Skeletal muscle satellite cell (primary cell): Measurements from ENCODE around the gene SIRPD.
A peak's percentile ranks its signal among the peaks of the same experiment; 100 is the strongest.

Experiments used
- H3K27me3 ChIP-seq: 2 replicates; pipeline ENCODE4 v1.7.0; 2013; ENCODE audit warnings: low read length; ENCODE audit not compliant: control insufficient read depth, insufficient read depth
- H3K36me3 ChIP-seq: 2 replicates; pipeline ENCODE4 v1.7.0; 2013; ENCODE audit warnings: mild to moderate bottlenecking, control low read depth, low read length; ENCODE audit not compliant: insufficient read depth
- H3K4me1 ChIP-seq: 2 replicates; pipeline ENCODE4 v1.7.0; 2013; ENCODE audit warnings: low read length; ENCODE audit not compliant: control insufficient read depth, insufficient read depth
- H3K4me2 ChIP-seq: 2 replicates; pipeline ENCODE4 v1.7.0; 2013; ENCODE audit warnings: mild to moderate bottlenecking, low read length
- H3K4me3 ChIP-seq: 2 replicates; pipeline ENCODE4 v1.7.0; 2013; ENCODE audit warnings: low read length
- H3K9ac ChIP-seq: 2 replicates; pipeline ENCODE4 v1.7.0; 2013; ENCODE audit warnings: mild to moderate bottlenecking, low read depth, low read length, moderate library complexity
- H3K9me3 ChIP-seq: replicated peaks from 2 replicates; pipeline ENCODE4 v1.7.0; 2013; ENCODE audit warnings: mild to moderate bottlenecking, control low read depth, low read length

SIRPD gene

DNA sequence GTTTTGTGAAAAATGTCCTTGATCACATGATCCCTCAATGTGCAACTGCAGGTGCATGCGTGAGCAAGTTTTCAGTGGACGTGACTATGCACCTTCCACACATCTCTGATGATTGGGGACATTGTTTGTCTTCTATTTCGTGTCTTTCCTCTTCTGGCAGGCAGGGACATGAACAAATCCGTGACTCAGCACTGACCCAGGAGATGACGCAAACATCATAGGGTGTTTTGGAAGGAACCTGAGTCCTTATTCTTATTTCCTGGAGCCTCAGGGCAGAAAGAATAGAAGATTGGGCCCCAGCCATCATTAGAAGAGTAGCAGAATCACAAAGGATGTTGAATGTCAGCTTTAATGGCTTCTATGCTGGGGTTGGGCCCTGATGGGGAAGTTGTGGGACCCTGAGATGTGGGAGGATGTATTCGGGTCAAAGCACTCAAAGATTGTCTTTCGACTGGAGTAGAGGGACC, 11.9 kb upstream of the SIRPD start:
- peaks cover 12% of the 10 kb centered on the region for H3K4me1 ChIP-seq
- H3K9ac ChIP-seq: no peak overlapping the region
- H3K9me3 ChIP-seq: no peaks in the 10 kb centered on the region
- no peak overlapping the region for H3K4me2 ChIP-seq
- H3K36me3 ChIP-seq: no peaks in the 10 kb centered on the region
- no peak overlapping the region for H3K4me3 ChIP-seq
- no peaks in the 10 kb centered on the region for H3K27me3 ChIP-seq

DNA sequence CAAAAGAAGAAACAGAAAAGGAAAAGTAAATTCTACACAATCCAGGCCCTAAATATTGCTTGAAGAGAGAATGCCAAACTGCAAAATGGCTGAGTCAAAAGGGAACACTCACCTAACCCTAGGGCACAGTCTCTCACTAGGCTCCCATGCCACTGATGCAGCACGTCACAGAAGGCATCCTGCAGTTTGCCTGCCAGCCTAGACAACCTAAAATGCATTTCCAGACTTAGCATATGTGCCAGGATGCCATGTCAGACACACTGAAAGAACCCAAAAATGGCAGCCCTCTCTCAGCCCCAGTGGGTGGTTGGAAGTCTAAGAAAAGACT, 10.6 kb upstream of the SIRPD start:
- no peak overlapping the region for H3K4me3 ChIP-seq
- H3K9ac ChIP-seq: no peak overlapping the region
- no peaks in the 10 kb centered on the region for H3K36me3 ChIP-seq
- no peak overlapping the region for H3K4me2 ChIP-seq
- H3K9me3 ChIP-seq: no peaks in the 10 kb centered on the region
- no peaks in the 10 kb centered on the region for H3K27me3 ChIP-seq
- peaks cover 12% of the 10 kb centered on the region for H3K4me1 ChIP-seq

- peaks cover 12% of the 10 kb centered on the region for H3K4me1 ChIP-seq
- no peak overlapping the region for H3K9ac ChIP-seq
- H3K9me3 ChIP-seq: no peaks in the 10 kb centered on the region
- no peaks in the 10 kb centered on the region for H3K36me3 ChIP-seq
- no peaks in the 10 kb centered on the region for H3K27me3 ChIP-seq
- H3K4me2 ChIP-seq: peak overlapping the region; percentile 11
- no peak overlapping the region for H3K4me3 ChIP-seq
Measured at GRCh38 chr20:1567392-1568162, 10.1 kb upstream of the SIRPD start.

DNA sequence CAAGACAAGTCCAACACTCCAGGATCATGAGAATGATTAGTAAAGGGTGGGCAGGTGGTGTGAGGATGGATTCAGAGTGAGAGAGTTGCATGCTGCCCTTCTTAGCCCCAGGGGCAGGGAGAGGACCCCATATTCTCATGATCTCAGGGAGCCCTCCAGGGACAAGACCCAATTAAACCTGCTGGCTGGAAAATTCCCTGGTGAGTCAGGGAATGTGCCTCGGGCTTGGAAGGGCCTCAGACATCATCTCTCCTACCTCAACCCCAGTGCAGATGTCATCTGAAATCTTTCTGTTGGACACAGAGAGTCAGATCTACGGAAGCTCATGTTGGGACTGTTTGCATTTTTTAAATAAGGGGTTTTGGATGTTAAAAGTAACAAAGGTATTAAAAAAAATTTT, 9.2 kb upstream of the SIRPD start:
- Histone ChIP-seq H3K4me2 (no peak overlapping the region), H3K9ac (no peak overlapping the region), H3K9me3 (no peaks in the 10 kb centered on the region), H3K36me3 (no peaks in the 10 kb centered on the region), H3K27me3 (peaks cover under 1% of the 10 kb centered on the region), H3K4me3 (no peak overlapping the region), H3K4me1 (peaks cover 12% of the 10 kb centered on the region)

DNA sequence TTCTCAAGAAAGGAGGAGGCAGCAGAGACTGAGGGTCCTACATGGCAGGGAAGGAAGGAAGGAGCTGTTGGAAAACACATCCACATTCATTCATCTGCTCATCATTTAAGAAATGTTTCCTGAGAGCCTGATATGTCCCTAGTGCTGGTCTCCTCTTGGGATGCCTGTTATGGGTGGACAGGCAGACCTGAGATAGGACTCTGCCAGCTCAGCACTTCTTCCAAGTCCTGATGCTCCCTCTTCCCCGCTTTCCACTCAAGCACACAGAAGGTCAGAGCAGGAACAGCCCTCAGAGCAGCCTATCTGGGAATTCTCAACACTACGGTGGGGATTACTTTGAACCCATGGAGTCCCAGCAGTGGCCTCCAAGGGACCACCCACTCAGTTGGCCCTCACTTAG, 8.0 kb upstream of the SIRPD start:
- peaks cover 12% of the 10 kb centered on the region for H3K4me1 ChIP-seq
- H3K36me3 ChIP-seq: no peaks in the 10 kb centered on the region
- H3K27me3 ChIP-seq: peaks cover 11% of the 10 kb centered on the region
- no peak overlapping the region for H3K4me2 ChIP-seq
- no peaks in the 10 kb centered on the region for H3K9me3 ChIP-seq
- no peak overlapping the region for H3K9ac ChIP-seq
- no peak overlapping the region for H3K4me3 ChIP-seq

DNA sequence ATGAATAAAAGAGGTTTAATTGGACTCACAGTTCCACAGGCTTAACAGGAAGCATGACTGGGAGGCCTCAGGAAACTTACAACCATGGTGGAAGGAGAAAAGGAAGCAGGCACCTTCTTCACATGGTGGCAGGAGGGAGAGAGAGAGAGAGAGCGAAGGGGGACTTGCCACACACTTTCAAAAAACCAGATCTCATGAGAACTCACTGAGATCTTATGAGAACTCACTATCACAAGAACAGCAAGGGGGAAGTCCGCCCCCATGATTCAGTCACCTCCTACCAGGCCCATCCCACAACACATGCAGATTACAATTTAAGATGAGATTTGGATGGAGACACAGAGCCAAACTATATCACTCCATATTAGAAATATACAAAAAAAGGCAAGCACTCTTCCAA, 6.1 kb upstream of the SIRPD start:
- Histone ChIP-seq H3K9me3 (no peaks in the 10 kb centered on the region), H3K27me3 (peaks cover 14% of the 10 kb centered on the region), H3K4me2 (no peak overlapping the region), H3K4me1 (peaks cover 12% of the 10 kb centered on the region), H3K36me3 (no peaks in the 10 kb centered on the region), H3K9ac (no peak overlapping the region), H3K4me3 (no peak overlapping the region)

DNA sequence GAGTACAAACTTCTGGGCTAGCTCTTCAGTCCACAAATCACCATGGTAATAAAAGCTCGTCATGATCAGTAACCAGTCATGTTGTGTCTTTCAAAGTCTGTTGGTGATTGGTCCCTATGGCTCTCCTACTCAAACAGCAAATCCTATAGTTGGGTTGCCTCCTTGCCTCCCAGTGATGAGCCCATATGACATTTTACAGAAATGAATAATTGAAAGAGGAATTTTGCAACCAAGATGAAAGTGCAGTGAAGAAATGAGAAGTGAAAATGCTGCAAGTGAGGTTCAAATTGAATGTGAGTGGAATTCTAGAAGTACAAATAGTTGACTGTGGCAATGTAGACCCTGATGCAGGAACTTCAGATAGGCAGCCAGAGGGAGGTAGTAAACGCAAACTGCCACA, 5.1 kb upstream of the SIRPD start:
- no peak overlapping the region for H3K9ac ChIP-seq
- H3K27me3 ChIP-seq: peaks cover 14% of the 10 kb centered on the region
- H3K4me1 ChIP-seq: peaks cover 6% of the 10 kb centered on the region
- no peaks in the 10 kb centered on the region for H3K9me3 ChIP-seq
- no peaks in the 10 kb centered on the region for H3K36me3 ChIP-seq
- H3K4me2 ChIP-seq: no peak overlapping the region
- H3K4me3 ChIP-seq: no peak overlapping the region

DNA sequence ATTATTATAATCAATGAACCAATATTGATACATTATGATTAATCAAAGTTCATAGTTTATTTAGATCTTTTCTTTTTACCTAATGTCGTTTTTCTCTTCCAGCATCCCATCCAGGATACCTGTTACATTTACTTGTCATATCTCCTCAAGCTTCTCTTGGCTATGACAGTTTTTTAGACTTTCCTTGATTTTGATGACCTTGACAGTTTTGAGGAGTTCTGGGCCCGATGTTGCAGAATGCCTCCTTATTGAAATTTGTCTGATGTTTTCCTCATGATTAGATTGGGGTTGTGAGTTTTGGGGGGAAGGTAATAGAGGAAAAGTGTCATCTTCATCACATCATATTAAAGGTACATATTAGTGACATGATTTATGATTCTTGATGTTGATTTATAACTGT, 3.8 kb upstream of the SIRPD start:
- no peaks in the 10 kb centered on the region for H3K9me3 ChIP-seq
- no peaks in the 10 kb centered on the region for H3K36me3 ChIP-seq
- H3K4me3 ChIP-seq: no peak overlapping the region
- no peak overlapping the region for H3K4me2 ChIP-seq
- H3K27me3 ChIP-seq: peaks cover 14% of the 10 kb centered on the region
- no peaks in the 10 kb centered on the region for H3K4me1 ChIP-seq
- H3K9ac ChIP-seq: no peak overlapping the region

DNA sequence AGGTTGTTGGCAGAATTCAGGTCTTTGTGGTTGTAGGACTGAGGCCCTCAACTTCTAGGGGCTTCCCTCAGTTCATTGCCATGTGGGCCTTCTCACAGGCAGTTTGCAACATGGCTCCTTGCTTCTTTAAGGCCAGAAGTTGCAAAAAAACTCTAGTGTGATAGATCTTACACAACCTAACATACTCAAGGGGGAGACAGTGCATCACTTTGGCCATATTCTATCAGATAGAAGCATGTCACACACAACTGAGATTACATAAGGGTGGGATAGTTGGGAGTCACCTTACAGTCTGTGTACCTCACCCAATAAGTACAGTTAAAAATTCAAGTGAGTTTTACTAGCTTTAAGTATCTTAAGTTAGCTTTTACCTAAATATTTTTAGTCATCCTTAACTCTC, 1.6 kb downstream of the SIRPD start:
- peaks cover 11% of the 10 kb centered on the region for H3K27me3 ChIP-seq

DNA sequence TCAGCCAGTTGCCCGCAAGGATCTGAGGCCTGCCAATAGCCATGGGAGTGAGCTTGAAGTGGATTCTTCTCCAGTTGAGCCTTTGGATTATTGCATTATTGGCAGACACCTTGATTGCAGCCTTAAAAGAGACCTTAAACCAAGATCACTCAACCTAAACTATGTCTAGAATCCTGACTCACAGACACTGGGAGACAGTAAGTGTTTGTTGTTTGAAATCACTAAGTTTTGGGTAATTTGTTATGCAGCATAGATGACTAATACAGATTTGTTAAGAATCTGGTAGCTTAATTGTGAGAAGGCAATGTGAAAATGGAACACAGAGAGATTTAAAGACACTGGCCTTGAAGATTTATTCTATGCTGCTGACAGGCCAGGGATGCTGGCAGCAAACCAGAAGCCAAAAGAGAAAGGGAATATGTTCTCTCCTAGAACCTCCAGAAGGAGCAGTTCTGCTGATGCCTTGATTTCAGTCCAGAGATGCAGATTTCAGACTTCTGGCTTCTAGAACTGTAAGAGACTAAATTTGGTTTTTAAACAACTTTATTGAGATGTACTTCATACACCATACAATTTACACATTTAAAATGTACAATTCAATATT, 17.6 kb downstream of the SIRPD start:
- Histone ChIP-seq H3K4me3 (no peak overlapping the region), H3K4me1 (no peaks in the 10 kb centered on the region), H3K4me2 (no peak overlapping the region), H3K9ac (no peak overlapping the region), H3K27me3 (peaks cover 11% of the 10 kb centered on the region), H3K36me3 (no peaks in the 10 kb centered on the region), H3K9me3 (no peaks in the 10 kb centered on the region)

More for the DNA sequence above, 1.6 kb downstream of the SIRPD start:
- no peaks in the 10 kb centered on the region for H3K9me3 ChIP-seq
- H3K4me1 ChIP-seq: no peaks in the 10 kb centered on the region
- no peak overlapping the region for H3K9ac ChIP-seq
- H3K36me3 ChIP-seq: no peaks in the 10 kb centered on the region
- no peak overlapping the region for H3K4me2 ChIP-seq
- H3K4me3 ChIP-seq: no peak overlapping the region

GRCh38 chr20:1538655-1539054, 18.9 kb downstream of the SIRPD start:
- H3K4me3 ChIP-seq: no peak overlapping the region
- no peak overlapping the region for H3K4me2 ChIP-seq
- H3K4me1 ChIP-seq: no peaks in the 10 kb centered on the region
- no peaks in the 10 kb centered on the region for H3K36me3 ChIP-seq
- H3K9me3 ChIP-seq: no peaks in the 10 kb centered on the region
- no peak overlapping the region for H3K9ac ChIP-seq
- H3K27me3 ChIP-seq: peaks cover 24% of the 10 kb centered on the region

DNA sequence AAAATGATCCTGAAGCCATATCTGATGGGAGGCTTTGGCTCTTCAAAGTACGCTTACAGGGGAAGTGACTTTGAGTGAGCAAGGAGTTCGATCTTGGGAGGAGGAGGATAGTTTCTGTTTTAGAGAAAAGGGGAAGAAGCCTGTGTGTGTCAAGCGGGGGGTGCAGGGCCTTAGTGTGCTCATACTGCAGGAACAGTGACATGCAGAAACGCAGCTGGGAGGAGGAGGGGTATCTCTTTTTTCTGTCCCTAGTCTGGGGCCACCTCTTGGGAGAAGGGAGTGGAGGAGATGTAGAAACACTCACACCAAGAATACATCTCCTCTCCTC, 19.8 kb downstream of the SIRPD start:
- Histone ChIP-seq H3K27me3 (peaks cover 30% of the 10 kb centered on the region), H3K36me3 (no peaks in the 10 kb centered on the region), H3K4me2 (no peak overlapping the region), H3K4me1 (no peaks in the 10 kb centered on the region), H3K4me3 (no peak overlapping the region), H3K9me3 (no peaks in the 10 kb centered on the region), H3K9ac (no peak overlapping the region)
